Skeletal muscle satellite cell (primary cell): ENCODE measurements around the gene TMEM200B. TPM values are rescaled to one million over a fixed set of nuclear protein-coding genes. Genes with fewer than 3 reads are reported as not detected.

ENCODE experiments used
- small RNA-seq: library from RNA; depleted of rRNA; stranded (forward); fragments of <200 nt; gene quantifications from one replicate; pipeline ENCODE3, GENCODE V24; 2012

Gene TMEM200B

Small RNA genes within 50 kb of the gene (small RNA-seq; reads per million reads assigned to genes)
- gene RF02271: not detected
